IPS-15b (cell line): Measurements from ENCODE around the gene PHF21A.

Experiments
- H3K27me3 ChIP-seq: one replicate; pipeline ENCODE4 v1.6.1; 2013; ENCODE audit warnings: low read length; ENCODE audit not compliant: control insufficient read depth, insufficient read depth
- H3K36me3 ChIP-seq: one replicate; pipeline ENCODE4 v1.6.1; 2013; ENCODE audit warnings: low read length; ENCODE audit not compliant: control insufficient read depth, insufficient read depth
- H3K4me1 ChIP-seq: one replicate; pipeline ENCODE4 v1.6.1; 2013; ENCODE audit warnings: mild to moderate bottlenecking, low read length; ENCODE audit not compliant: control insufficient read depth, insufficient read depth
- H3K4me3 ChIP-seq: one replicate; pipeline ENCODE4 v1.5.1; 2013; ENCODE audit warnings: low read depth, low read length
- H3K9ac ChIP-seq: one replicate; pipeline ENCODE4 v1.6.1; 2013; ENCODE audit warnings: low read depth, mild to moderate bottlenecking, low read length
- H3K9me3 ChIP-seq: one replicate; pipeline ENCODE4 v1.6.1; 2013; ENCODE audit warnings: mild to moderate bottlenecking, low read length; ENCODE audit not compliant: control insufficient read depth, insufficient read depth

The PHF21A gene

GRCh38 chr11:45941285-45941684 is 180.0 kb downstream of the PHF21A start:
- no peak overlapping the region for H3K4me3 ChIP-seq
- H3K36me3 ChIP-seq, result no peaks in the 10 kb centered on the region
- peaks cover 2% of the 10 kb centered on the region for H3K4me1 ChIP-seq
- H3K27me3 ChIP-seq, result no peaks in the 10 kb centered on the region
- H3K9me3 ChIP-seq, result no peaks in the 10 kb centered on the region
- H3K9ac ChIP-seq, result no peak overlapping the region

- H3K27me3 ChIP-seq, result no peaks in the 10 kb centered on the region
- H3K9me3 ChIP-seq, result no peaks in the 10 kb centered on the region
- H3K36me3 ChIP-seq, result peaks cover 7% of the 10 kb centered on the region
- H3K9ac ChIP-seq, result no peak overlapping the region
- no peak overlapping the region for H3K4me3 ChIP-seq
- H3K4me1 ChIP-seq, result peaks cover 2% of the 10 kb centered on the region
These were observed 181.4 kb downstream of the PHF21A start for GRCh38 chr11:45939836-45940235.

- Histone ChIP-seq H3K9ac (no peak overlapping the region), H3K27me3 (no peaks in the 10 kb centered on the region), H3K4me1 (peaks cover 2% of the 10 kb centered on the region), H3K36me3 (peaks cover 18% of the 10 kb centered on the region), H3K4me3 (no peak overlapping the region), H3K9me3 (no peaks in the 10 kb centered on the region)
These were observed 183.3 kb downstream of the PHF21A start for GRCh38 chr11:45937916-45938315.

- peaks cover 2% of the 10 kb centered on the region for H3K4me1 ChIP-seq
- H3K4me3 ChIP-seq, result no peak overlapping the region
- H3K9me3 ChIP-seq, result no peaks in the 10 kb centered on the region
- no peaks in the 10 kb centered on the region for H3K27me3 ChIP-seq
- H3K36me3 ChIP-seq, result peaks cover 18% of the 10 kb centered on the region
- no peak overlapping the region for H3K9ac ChIP-seq
These were observed 184.7 kb downstream of the PHF21A start for GRCh38 chr11:45936511-45937054.

- Histone ChIP-seq H3K4me3 (no peak overlapping the region), H3K9ac (no peak overlapping the region), H3K27me3 (no peaks in the 10 kb centered on the region), H3K36me3 (peaks cover 24% of the 10 kb centered on the region), H3K9me3 (no peaks in the 10 kb centered on the region), H3K4me1 (peaks cover 2% of the 10 kb centered on the region)
These were observed 185.7 kb downstream of the PHF21A start for GRCh38 chr11:45935349-45936064.

- Histone ChIP-seq H3K4me1 (peaks cover 2% of the 10 kb centered on the region), H3K27me3 (no peaks in the 10 kb centered on the region), H3K4me3 (no peak overlapping the region), H3K9ac (no peak overlapping the region), H3K9me3 (no peaks in the 10 kb centered on the region), H3K36me3 (peaks cover 24% of the 10 kb centered on the region)
These were observed 186.5 kb downstream of the PHF21A start for GRCh38 chr11:45934580-45935318.

- Histone ChIP-seq H3K9ac (no peak overlapping the region), H3K36me3 (peaks cover 24% of the 10 kb centered on the region), H3K9me3 (no peaks in the 10 kb centered on the region), H3K27me3 (no peaks in the 10 kb centered on the region), H3K4me1 (peaks cover 2% of the 10 kb centered on the region), H3K4me3 (no peak overlapping the region)
These were observed 187.2 kb downstream of the PHF21A start for GRCh38 chr11:45933846-45934579.

GRCh38 chr11:45933131-45933831 is 188.0 kb downstream of the PHF21A start:
- Histone ChIP-seq H3K36me3 (peaks cover 30% of the 10 kb centered on the region), H3K9me3 (no peaks in the 10 kb centered on the region), H3K27me3 (no peaks in the 10 kb centered on the region), H3K4me3 (no peak overlapping the region), H3K9ac (no peak overlapping the region), H3K4me1 (no peaks in the 10 kb centered on the region)

- no peaks in the 10 kb centered on the region for H3K9me3 ChIP-seq
- no peak overlapping the region for H3K9ac ChIP-seq
- peaks cover 40% of the 10 kb centered on the region for H3K36me3 ChIP-seq
- H3K4me1 ChIP-seq, result no peaks in the 10 kb centered on the region
- no peaks in the 10 kb centered on the region for H3K27me3 ChIP-seq
- H3K4me3 ChIP-seq, result no peak overlapping the region
These were observed 189.0 kb downstream of the PHF21A start for GRCh38 chr11:45932217-45932616.

- H3K9me3 ChIP-seq, result no peaks in the 10 kb centered on the region
- H3K9ac ChIP-seq, result no peak overlapping the region
- no peak overlapping the region for H3K4me3 ChIP-seq
- peaks cover 42% of the 10 kb centered on the region for H3K36me3 ChIP-seq
- no peaks in the 10 kb centered on the region for H3K27me3 ChIP-seq
- no peaks in the 10 kb centered on the region for H3K4me1 ChIP-seq
These were observed 189.5 kb downstream of the PHF21A start for GRCh38 chr11:45931739-45932138.

GRCh38 chr11:45930951-45931570 is 190.2 kb downstream of the PHF21A start:
- Histone ChIP-seq H3K4me3 (no peak overlapping the region), H3K36me3 (peaks cover 47% of the 10 kb centered on the region), H3K9ac (no peak overlapping the region), H3K27me3 (no peaks in the 10 kb centered on the region), H3K4me1 (no peaks in the 10 kb centered on the region), H3K9me3 (no peaks in the 10 kb centered on the region)
